GM12872 (cell line): ENCODE measurements around the gene TRIM40.

Experiments used
- TF ChIP-seq, protein P1 (sequence below): IDR thresholded peaks from 3 replicates; pipeline ENCODE4 v1.5.1; 2011; ENCODE audit warnings: low read depth, mild to moderate bottlenecking, low read length, moderate library complexity; ENCODE audit not compliant: insufficient read depth

The TRIM40 gene

GRCh38 chr6:30097902-30098768 is 37.8 kb upstream of the TRIM40 start:
- TF ChIP-seq, protein P1, sequence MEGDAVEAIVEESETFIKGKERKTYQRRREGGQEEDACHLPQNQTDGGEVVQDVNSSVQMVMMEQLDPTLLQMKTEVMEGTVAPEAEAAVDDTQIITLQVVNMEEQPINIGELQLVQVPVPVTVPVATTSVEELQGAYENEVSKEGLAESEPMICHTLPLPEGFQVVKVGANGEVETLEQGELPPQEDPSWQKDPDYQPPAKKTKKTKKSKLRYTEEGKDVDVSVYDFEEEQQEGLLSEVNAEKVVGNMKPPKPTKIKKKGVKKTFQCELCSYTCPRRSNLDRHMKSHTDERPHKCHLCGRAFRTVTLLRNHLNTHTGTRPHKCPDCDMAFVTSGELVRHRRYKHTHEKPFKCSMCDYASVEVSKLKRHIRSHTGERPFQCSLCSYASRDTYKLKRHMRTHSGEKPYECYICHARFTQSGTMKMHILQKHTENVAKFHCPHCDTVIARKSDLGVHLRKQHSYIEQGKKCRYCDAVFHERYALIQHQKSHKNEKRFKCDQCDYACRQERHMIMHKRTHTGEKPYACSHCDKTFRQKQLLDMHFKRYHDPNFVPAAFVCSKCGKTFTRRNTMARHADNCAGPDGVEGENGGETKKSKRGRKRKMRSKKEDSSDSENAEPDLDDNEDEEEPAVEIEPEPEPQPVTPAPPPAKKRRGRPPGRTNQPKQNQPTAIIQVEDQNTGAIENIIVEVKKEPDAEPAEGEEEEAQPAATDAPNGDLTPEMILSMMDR, result no peak

DNA sequence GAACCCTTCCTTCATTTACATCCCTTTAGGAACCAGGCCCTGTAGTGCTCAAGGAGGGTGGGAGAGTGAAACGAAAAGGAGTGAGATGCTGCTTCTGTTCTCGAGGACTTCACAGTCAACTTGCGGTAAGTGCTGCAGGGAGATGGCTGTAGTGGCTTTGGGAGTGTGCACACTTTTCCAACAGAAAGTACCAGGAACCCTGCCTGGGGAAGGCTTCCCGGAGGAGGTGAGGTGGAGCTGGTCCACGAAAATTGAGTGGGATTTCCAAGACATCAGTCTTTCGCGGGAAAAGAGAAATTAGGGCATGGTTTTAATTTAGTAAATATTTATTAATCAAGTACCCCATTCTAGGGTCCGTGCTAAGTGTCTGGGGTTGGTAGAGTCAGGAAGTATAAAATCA is 35.8 kb upstream of the TRIM40 start:
- TF ChIP-seq, protein P1, result no peak

DNA sequence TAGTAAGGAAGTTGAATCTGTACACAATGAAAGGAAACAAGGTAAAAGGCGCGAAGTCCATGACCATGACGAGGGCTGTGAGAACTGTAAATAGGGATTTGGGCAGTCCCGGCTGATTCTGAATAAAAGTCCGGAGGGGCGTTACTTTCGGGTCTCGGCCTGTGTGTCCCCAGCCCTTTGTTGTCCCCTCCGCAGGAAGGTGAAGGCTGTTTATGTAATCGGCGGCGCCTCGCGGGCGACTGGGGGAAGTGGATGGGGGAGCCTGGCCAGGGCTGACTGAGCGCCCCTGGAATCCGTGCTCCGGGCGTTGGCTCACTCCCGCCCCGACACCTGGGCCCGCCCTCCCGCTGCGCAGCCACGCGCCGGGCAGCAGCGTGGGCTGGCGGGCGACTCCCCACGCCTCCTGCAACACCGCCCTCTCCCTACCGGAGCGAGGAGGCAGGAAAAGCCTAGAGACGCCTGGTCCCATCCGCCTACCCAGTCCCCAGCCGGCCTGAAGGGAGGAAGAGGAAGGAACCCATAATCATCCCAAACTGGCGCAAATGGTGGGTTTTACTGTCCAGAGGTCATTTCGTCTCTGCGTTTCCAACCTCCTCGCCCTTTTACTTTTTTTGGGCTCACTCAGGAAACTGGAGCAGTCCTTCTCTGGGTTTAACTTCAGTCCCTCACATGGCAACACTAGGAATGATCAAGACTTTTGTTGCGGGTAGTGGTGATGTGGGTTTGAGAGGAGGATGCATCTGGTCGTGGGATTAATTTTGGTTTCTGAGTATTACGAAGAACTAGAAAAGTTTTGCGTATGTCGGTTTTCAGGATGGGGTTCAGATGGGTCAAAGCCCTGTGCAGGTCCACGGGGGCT is 35.1 kb upstream of the TRIM40 start:
- TF ChIP-seq, protein P1, result no peak

- TF ChIP-seq, protein P1, result 0 out of 3 replicates have a peak, but pooled peaks have one; percentile 11
These were observed 34.2 kb upstream of the TRIM40 start for GRCh38 chr6:30101444-30102413.

GRCh38 chr6:30102414-30102969 is 33.4 kb upstream of the TRIM40 start:
- TF ChIP-seq, protein P1, result no peak

DNA sequence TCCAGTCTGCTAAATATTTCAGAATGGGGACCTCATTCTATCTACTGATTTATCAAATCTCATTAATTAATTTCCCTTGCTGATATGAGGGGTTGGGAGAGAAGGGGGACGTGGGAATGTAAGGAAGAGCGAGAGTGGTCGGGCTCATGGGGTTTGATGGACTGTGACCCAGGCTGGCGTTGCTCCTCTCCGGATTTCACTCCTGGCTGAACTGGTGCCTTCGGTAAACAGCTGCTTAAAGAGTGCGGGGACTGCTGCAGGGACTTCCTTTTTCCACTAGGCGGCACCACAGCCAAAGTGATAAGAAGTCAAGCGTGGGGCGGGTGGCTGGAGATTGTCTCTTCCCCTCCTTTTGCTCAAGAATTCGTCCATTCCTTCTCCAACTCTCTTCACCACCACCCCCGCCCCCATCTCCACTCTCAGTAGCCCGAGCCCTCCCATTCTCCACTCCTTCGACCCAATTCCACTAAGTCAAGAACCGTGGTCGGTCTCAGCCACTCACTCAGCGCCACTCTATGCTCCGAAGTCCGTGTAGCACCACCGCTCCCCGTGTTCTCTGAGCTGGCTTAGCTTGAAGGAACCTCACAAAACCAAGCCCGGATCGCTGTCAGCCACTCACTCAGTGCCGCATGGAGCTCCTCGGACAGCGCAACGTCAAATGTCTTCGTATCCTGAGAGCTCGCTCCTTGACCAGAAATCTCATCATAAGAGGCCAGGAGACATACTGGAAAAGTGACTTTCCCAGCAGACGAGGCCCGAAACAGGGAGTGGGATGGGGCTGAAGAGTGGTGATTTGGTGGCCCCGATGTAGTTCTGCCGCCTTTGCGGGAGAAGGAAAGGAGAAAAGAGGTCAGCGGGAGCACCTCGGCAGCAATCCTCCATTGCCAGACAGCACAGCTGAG is 32.7 kb upstream of the TRIM40 start:
- TF ChIP-seq, protein P1, result peak; percentile 98
